Neural progenitor cell (in vitro differentiated cells): ENCODE results near the gene VPS51. TPM values are rescaled to one million over a fixed set of nuclear protein-coding genes. Genes with fewer than 3 reads are reported as not detected.

Experiments used
- DNase-seq: peaks from one replicate; pipeline ENCODE4 v3.0.0-alpha.2; 2016; ENCODE audit warnings: low spot score
- H2AFZ ChIP-seq: fragments of 200-600 bp; sonication (generic); replicated peaks from 2 replicates; pipeline ENCODE4 v1.6.1; 2016; ENCODE audit warnings: antibody characterized with exemption
- H3F3A ChIP-seq: fragments of 200-600 bp; sonication (generic); 2 replicates; pipeline ENCODE4 v1.6.1; 2016; ENCODE audit warnings: antibody characterized with exemption, low read depth
- H3K27ac ChIP-seq: fragments of 200-600 bp; sonication (generic); 2 replicates; pipeline ENCODE4 v1.5.1; 2016; ENCODE audit warnings: mild to moderate bottlenecking
- H3K27me3 ChIP-seq: fragments of 200-600 bp; sonication (generic); 2 replicates; pipeline ENCODE4 v1.6.1; 2016; ENCODE audit warnings: mild to moderate bottlenecking, moderate library complexity
- H3K36me3 ChIP-seq: fragments of 200-600 bp; sonication (generic); 2 replicates; pipeline ENCODE4 v1.5.1; 2016
- H3K4me1 ChIP-seq: fragments of 200-600 bp; sonication (generic); 2 replicates; pipeline ENCODE4 v1.6.1; 2016; ENCODE audit warnings: mixed run types
- H3K4me2 ChIP-seq: fragments of 200-600 bp; sonication (generic); 2 replicates; pipeline ENCODE4 v1.6.1; 2016
- H3K4me3 ChIP-seq: fragments of 200-600 bp; sonication (generic); 2 replicates; pipeline ENCODE4 v1.5.1; 2016
- H3K79me2 ChIP-seq: fragments of 200-600 bp; sonication (generic); 2 replicates; pipeline ENCODE4 v1.6.1; 2016; ENCODE audit warnings: low read depth
- H3K9ac ChIP-seq: fragments of 200-600 bp; sonication (generic); 2 replicates; pipeline ENCODE4 v1.6.1; 2016
- H3K9me3 ChIP-seq: fragments of 200-600 bp; sonication (generic); 2 replicates; pipeline ENCODE4 v1.5.1; 2016; ENCODE audit warnings: low read depth
- H4K20me1 ChIP-seq: fragments of 200-600 bp; sonication (generic); 2 replicates; pipeline ENCODE4 v1.6.1; 2016; ENCODE audit warnings: low read depth
- H3K27ac Mint-ChIP-seq: 3 replicates; pipeline ENCODE4 v1.8.0; 2021; ENCODE audit warnings: mixed read lengths
- H3K27me3 Mint-ChIP-seq: 2 replicates; pipeline ENCODE4 v1.8.0; 2022; ENCODE audit warnings: low read depth, mild to moderate bottlenecking, inconsistent platforms, moderate library complexity, mixed read lengths; ENCODE audit not compliant: insufficient read depth
- H3K36me3 Mint-ChIP-seq: 3 replicates; pipeline ENCODE4 v1.8.0; 2021; ENCODE audit warnings: mixed read lengths
- H3K4me1 Mint-ChIP-seq: 3 replicates; pipeline ENCODE4 v1.8.0; 2021; ENCODE audit warnings: mixed read lengths
- H3K4me3 Mint-ChIP-seq: 3 replicates; pipeline ENCODE4 v1.8.0; 2021; ENCODE audit warnings: mild to moderate bottlenecking, moderate library complexity, mixed read lengths
- H3K9me3 Mint-ChIP-seq: 3 replicates; pipeline ENCODE4 v1.8.0; 2020; ENCODE audit warnings: mixed read lengths
- CTCF ChIP-seq: fragments of 200-600 bp; sonication (generic); IDR thresholded peaks from 2 replicates; pipeline ENCODE4 v1.5.1; 2017; ENCODE audit warnings: antibody characterized with exemption, mild to moderate bottlenecking
- EZH2 ChIP-seq: fragments of 200-600 bp; sonication (generic); IDR thresholded peaks from 2 replicates; pipeline ENCODE4 v1.6.1; 2017; ENCODE audit warnings: antibody characterized with exemption, mild to moderate bottlenecking, moderate library complexity
- EZH2phosphoT487 ChIP-seq: fragments of 200-600 bp; sonication (generic); IDR thresholded peaks from 2 replicates; pipeline ENCODE4 v1.6.1; 2017; ENCODE audit warnings: antibody characterized with exemption
- total RNA-seq: library from RNA; depleted of rRNA; stranded (reverse); fragments of >200 nt; gene quantifications from 2 replicates; pipeline ENCODE4 v1.2.3, GENCODE V29; 2015; ENCODE audit warnings: low replicate concordance

The VPS51 gene
- total RNA-seq, 1 donor from 2014 or later, result 80.4 TPM

- DNase-seq, result no peak
- no peak overlapping the region for H3K27ac Mint-ChIP-seq
- Histone ChIP-seq H3K9me3 (no peaks in the 10 kb centered on the region), H2AFZ (no peak overlapping the region), H3K4me3 (no peak overlapping the region), H3K27ac (no peak overlapping the region), H3K9ac (no peak overlapping the region), H3K36me3 (no peaks in the 10 kb centered on the region), H3F3A (peaks cover 8% of the 10 kb centered on the region), H4K20me1 (no peaks in the 10 kb centered on the region), H3K4me2 (no peak overlapping the region), H3K79me2 (peaks cover 32% of the 10 kb centered on the region), H3K4me1 (peaks cover 14% of the 10 kb centered on the region), H3K27me3 (no peaks in the 10 kb centered on the region)
- peaks cover 9% of the 10 kb centered on the region for H3K27me3 Mint-ChIP-seq
- peaks cover 23% of the 10 kb centered on the region for H3K4me1 Mint-ChIP-seq
- peak overlapping the region; percentile 48 for H3K4me3 Mint-ChIP-seq
- no peak for TF ChIP-seq EZH2phosphoT487
- TF ChIP-seq EZH2, result no peak
- H3K36me3 Mint-ChIP-seq, result peaks cover 6% of the 10 kb centered on the region
- no peaks in the 10 kb centered on the region for H3K9me3 Mint-ChIP-seq
These were observed 9.2 kb upstream of the VPS51 start for GRCh38 chr11:65086809-65087208.

- peaks cover 14% of the 10 kb centered on the region for H3K4me1 ChIP-seq
- Mint-ChIP-seq H3K36me3 (peaks cover 6% of the 10 kb centered on the region), H3K9me3 (no peaks in the 10 kb centered on the region), H3K27me3 (peaks cover 9% of the 10 kb centered on the region), H3K4me1 (peaks cover 20% of the 10 kb centered on the region), H3K27ac (no peak overlapping the region), H3K4me3 (peak overlapping the region; percentile 48)
- H4K20me1 ChIP-seq, result no peaks in the 10 kb centered on the region
- H3K36me3 ChIP-seq, result no peaks in the 10 kb centered on the region
- peaks cover 8% of the 10 kb centered on the region for H3F3A ChIP-seq
- no peak overlapping the region for H3K4me2 ChIP-seq
- no peak overlapping the region for H3K4me3 ChIP-seq
- TF ChIP-seq EZH2 (no peak), EZH2phosphoT487 (no peak), CTCF (no peak)
- no peak for DNase-seq
- peaks cover 28% of the 10 kb centered on the region for H3K79me2 ChIP-seq
- H3K27me3 ChIP-seq, result no peaks in the 10 kb centered on the region
- no peak overlapping the region for H2AFZ ChIP-seq
- H3K9me3 ChIP-seq, result no peaks in the 10 kb centered on the region
- no peak overlapping the region for H3K27ac ChIP-seq
- H3K9ac ChIP-seq, result no peak overlapping the region
These were observed 8.8 kb upstream of the VPS51 start for GRCh38 chr11:65087216-65087615.

GRCh38 chr11:65087827-65088226 lies 8.2 kb upstream of the VPS51 start:
- no peak overlapping the region for H3K9ac ChIP-seq
- Mint-ChIP-seq H3K4me3 (no peak overlapping the region), H3K4me1 (peaks cover 17% of the 10 kb centered on the region), H3K27ac (no peak overlapping the region), H3K36me3 (peaks cover 5% of the 10 kb centered on the region), H3K27me3 (peaks cover 9% of the 10 kb centered on the region), H3K9me3 (no peaks in the 10 kb centered on the region)
- no peak overlapping the region for H3K4me2 ChIP-seq
- peaks cover 22% of the 10 kb centered on the region for H3K79me2 ChIP-seq
- H3K4me1 ChIP-seq, result peaks cover 10% of the 10 kb centered on the region
- no peak for TF ChIP-seq CTCF
- TF ChIP-seq EZH2, result no peak
- no peak for DNase-seq
- H3K27me3 ChIP-seq, result no peaks in the 10 kb centered on the region
- H3K36me3 ChIP-seq, result no peaks in the 10 kb centered on the region
- H4K20me1 ChIP-seq, result no peaks in the 10 kb centered on the region
- no peaks in the 10 kb centered on the region for H3K9me3 ChIP-seq
- H3F3A ChIP-seq, result peaks cover 8% of the 10 kb centered on the region
- no peak overlapping the region for H3K27ac ChIP-seq
- H2AFZ ChIP-seq, result no peak overlapping the region
- no peak overlapping the region for H3K4me3 ChIP-seq

DNA sequence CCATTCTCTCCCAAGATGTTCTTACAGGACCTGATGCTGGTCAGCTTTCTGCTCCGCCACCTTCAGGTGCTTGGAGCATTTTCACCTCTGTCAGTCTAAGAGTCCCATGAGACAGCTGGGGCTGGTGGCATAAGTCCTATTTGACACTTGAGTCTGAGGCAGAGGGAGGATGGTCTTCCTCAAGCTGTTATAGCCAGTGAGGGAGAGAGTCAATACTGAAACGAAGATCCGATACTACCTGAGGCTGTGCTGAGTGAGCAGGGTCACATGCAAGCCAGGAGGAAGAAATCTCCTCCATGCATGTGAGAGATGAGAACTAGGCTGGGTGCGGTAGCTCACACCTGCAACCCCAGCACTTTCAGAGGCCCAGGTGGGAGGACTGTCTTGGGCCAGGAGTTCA lies 6.4 kb upstream of the VPS51 start:
- Histone ChIP-seq H2AFZ (no peak overlapping the region), H3K4me3 (no peak overlapping the region), H3K36me3 (no peaks in the 10 kb centered on the region), H3K9me3 (no peaks in the 10 kb centered on the region), H3F3A (peaks cover 2% of the 10 kb centered on the region), H3K9ac (no peak overlapping the region), H3K4me1 (peaks cover 6% of the 10 kb centered on the region), H3K27me3 (no peaks in the 10 kb centered on the region), H4K20me1 (no peaks in the 10 kb centered on the region), H3K4me2 (no peak overlapping the region), H3K27ac (no peak overlapping the region), H3K79me2 (peaks cover 10% of the 10 kb centered on the region)
- no peak for DNase-seq
- TF ChIP-seq EZH2 (no peak), CTCF (no peak), EZH2phosphoT487 (no peak)
- no peak overlapping the region for H3K27ac Mint-ChIP-seq
- H3K36me3 Mint-ChIP-seq, result peaks cover 4% of the 10 kb centered on the region
- peaks cover 9% of the 10 kb centered on the region for H3K27me3 Mint-ChIP-seq
- no peaks in the 10 kb centered on the region for H3K9me3 Mint-ChIP-seq
- H3K4me3 Mint-ChIP-seq, result no peak overlapping the region
- peaks cover 8% of the 10 kb centered on the region for H3K4me1 Mint-ChIP-seq
